ENCODE data around the gene SAMMSON. TPM values are rescaled to one million over a fixed set of nuclear protein-coding genes. Genes with fewer than 3 reads are reported as not detected.

SAMMSON gene
- total and polyA plus RNA-seq, 9 donors, result 0.04 to 0.49 (median 0.15) TPM; not detected in 4

- no peaks in the 10 kb centered on the region for H3K36me3 ChIP-seq (ENCODE audit: control insufficient read depth, insufficient read depth, low read length)
- H3K27me3 ChIP-seq (ENCODE audit: control insufficient read depth, insufficient read depth, low read length), result no peaks in the 10 kb centered on the region
- WGBS (ENCODE audit: insufficient coverage), result no CpG with 5 or more reads among the region's 5 CpGs
- peaks cover 5% of the 10 kb centered on the region for H3K9me3 ChIP-seq (replicated peaks; ENCODE audit: control insufficient read depth, low read depth, low read length)
- H3K4me3 ChIP-seq (ENCODE audit: low read length), result no peak overlapping the region
- H3K27ac ChIP-seq (ENCODE audit: low read length), result no peak overlapping the region
- no peak for DNase-seq
- no peaks in the 10 kb centered on the region for H3K4me1 ChIP-seq (ENCODE audit: control insufficient read depth, insufficient read depth, low read length)
These were observed 15.8 kb upstream of the SAMMSON start for GRCh38 chr3:69983546-69984265.

GRCh38 chr3:69985266-69985665 lies 14.3 kb upstream of the SAMMSON start:
- Histone ChIP-seq H3K36me3 (ENCODE audit: control insufficient read depth, insufficient read depth, low read length) (no peaks in the 10 kb centered on the region), H3K27me3 (ENCODE audit: control insufficient read depth, insufficient read depth, low read length) (no peaks in the 10 kb centered on the region), H3K4me3 (ENCODE audit: low read length) (no peak overlapping the region), H3K4me1 (ENCODE audit: control insufficient read depth, insufficient read depth, low read length) (no peaks in the 10 kb centered on the region), H3K27ac (ENCODE audit: low read length) (no peak overlapping the region), H3K9me3 (replicated peaks; ENCODE audit: control insufficient read depth, low read depth, low read length) (no peaks in the 10 kb centered on the region)
- DNase-seq, result no peak
- WGBS (ENCODE audit: insufficient coverage), result 81% methylated on average over 2 of the region's 4 CpGs

- H3K36me3 ChIP-seq (ENCODE audit: control insufficient read depth, insufficient read depth, low read length), result no peaks in the 10 kb centered on the region
- WGBS (ENCODE audit: insufficient coverage), result 86% methylated on average over 2 of the region's 6 CpGs
- no peak for DNase-seq
- H3K27ac ChIP-seq (ENCODE audit: low read length), result no peak overlapping the region
- no peaks in the 10 kb centered on the region for H3K4me1 ChIP-seq (ENCODE audit: control insufficient read depth, insufficient read depth, low read length)
- H3K27me3 ChIP-seq (ENCODE audit: control insufficient read depth, insufficient read depth, low read length), result no peaks in the 10 kb centered on the region
- no peaks in the 10 kb centered on the region for H3K9me3 ChIP-seq (replicated peaks; ENCODE audit: control insufficient read depth, low read depth, low read length)
- no peak overlapping the region for H3K4me3 ChIP-seq (ENCODE audit: low read length)
These were observed 13.1 kb upstream of the SAMMSON start for GRCh38 chr3:69986419-69986818.

- Histone ChIP-seq H3K27me3 (ENCODE audit: control insufficient read depth, insufficient read depth, low read length) (no peaks in the 10 kb centered on the region), H3K27ac (ENCODE audit: low read length) (no peak overlapping the region), H3K4me1 (ENCODE audit: control insufficient read depth, insufficient read depth, low read length) (peaks cover 3% of the 10 kb centered on the region), H3K9me3 (replicated peaks; ENCODE audit: control insufficient read depth, low read depth, low read length) (no peaks in the 10 kb centered on the region), H3K4me3 (ENCODE audit: low read length) (no peak overlapping the region), H3K36me3 (ENCODE audit: control insufficient read depth, insufficient read depth, low read length) (no peaks in the 10 kb centered on the region)
- DNase-seq, result no peak
- WGBS (ENCODE audit: insufficient coverage), result 50% methylated on average over 3 of the region's 6 CpGs
These were observed 11.7 kb upstream of the SAMMSON start for GRCh38 chr3:69987833-69988232.

GRCh38 chr3:69993757-69994156 lies 5.8 kb upstream of the SAMMSON start:
- Histone ChIP-seq H3K36me3 (ENCODE audit: control insufficient read depth, insufficient read depth, low read length) (no peaks in the 10 kb centered on the region), H3K27me3 (ENCODE audit: control insufficient read depth, insufficient read depth, low read length) (no peaks in the 10 kb centered on the region), H3K9me3 (replicated peaks; ENCODE audit: control insufficient read depth, low read depth, low read length) (no peaks in the 10 kb centered on the region), H3K4me3 (ENCODE audit: low read length) (no peak overlapping the region), H3K27ac (ENCODE audit: low read length) (no peak overlapping the region), H3K4me1 (ENCODE audit: control insufficient read depth, insufficient read depth, low read length) (peaks cover 8% of the 10 kb centered on the region)
- DNase-seq, result no peak
- no CpG with 5 or more reads among the region's 4 CpGs for WGBS (ENCODE audit: insufficient coverage)

GRCh38 chr3:69994919-69995318 lies 4.6 kb upstream of the SAMMSON start:
- no peaks in the 10 kb centered on the region for H3K27me3 ChIP-seq (ENCODE audit: control insufficient read depth, insufficient read depth, low read length)
- H3K36me3 ChIP-seq (ENCODE audit: control insufficient read depth, insufficient read depth, low read length), result no peaks in the 10 kb centered on the region
- peaks cover 9% of the 10 kb centered on the region for H3K4me1 ChIP-seq (ENCODE audit: control insufficient read depth, insufficient read depth, low read length)
- no peak overlapping the region for H3K27ac ChIP-seq (ENCODE audit: low read length)
- no peak overlapping the region for H3K4me3 ChIP-seq (ENCODE audit: low read length)
- H3K9me3 ChIP-seq (replicated peaks; ENCODE audit: control insufficient read depth, low read depth, low read length), result no peaks in the 10 kb centered on the region
- DNase-seq, result peak; percentile 25
- WGBS (ENCODE audit: insufficient coverage), result 70% methylated on average over 3 of the region's 3 CpGs

- Histone ChIP-seq H3K36me3 (ENCODE audit: control insufficient read depth, insufficient read depth, low read length) (no peaks in the 10 kb centered on the region), H3K9me3 (replicated peaks; ENCODE audit: control insufficient read depth, low read depth, low read length) (no peaks in the 10 kb centered on the region), H3K27ac (ENCODE audit: low read length) (peak overlapping the region; percentile 48), H3K27me3 (ENCODE audit: control insufficient read depth, insufficient read depth, low read length) (no peaks in the 10 kb centered on the region), H3K4me1 (ENCODE audit: control insufficient read depth, insufficient read depth, low read length) (peaks cover 6% of the 10 kb centered on the region), H3K4me3 (ENCODE audit: low read length) (no peak overlapping the region)
- WGBS (ENCODE audit: insufficient coverage), result no CpG with 5 or more reads among the region's 3 CpGs
- DNase-seq, result peak; percentile 88
These were observed 1.8 kb upstream of the SAMMSON start for GRCh38 chr3:69997631-69998307.

GRCh38 chr3:69998759-69999139 lies 784 bp upstream of the SAMMSON start:
- Histone ChIP-seq H3K4me1 (ENCODE audit: control insufficient read depth, insufficient read depth, low read length) (peaks cover 6% of the 10 kb centered on the region), H3K4me3 (ENCODE audit: low read length) (no peak overlapping the region), H3K9me3 (replicated peaks; ENCODE audit: control insufficient read depth, low read depth, low read length) (no peaks in the 10 kb centered on the region), H3K27me3 (ENCODE audit: control insufficient read depth, insufficient read depth, low read length) (no peaks in the 10 kb centered on the region), H3K36me3 (ENCODE audit: control insufficient read depth, insufficient read depth, low read length) (no peaks in the 10 kb centered on the region), H3K27ac (ENCODE audit: low read length) (no peak overlapping the region)
- 26% methylated on average over 3 of the region's 3 CpGs for WGBS (ENCODE audit: insufficient coverage)
- DNase-seq, result peak; percentile 13

GRCh38 chr3:70000028-70000410 lies 486 bp downstream of the SAMMSON start:
- no peak for DNase-seq
- H3K27me3 ChIP-seq (ENCODE audit: control insufficient read depth, insufficient read depth, low read length), result no peaks in the 10 kb centered on the region
- no peaks in the 10 kb centered on the region for H3K36me3 ChIP-seq (ENCODE audit: control insufficient read depth, insufficient read depth, low read length)
- no peak overlapping the region for H3K4me3 ChIP-seq (ENCODE audit: low read length)
- 91% methylated on average over 9 of the region's 15 CpGs for WGBS (ENCODE audit: insufficient coverage)
- no peaks in the 10 kb centered on the region for H3K9me3 ChIP-seq (replicated peaks; ENCODE audit: control insufficient read depth, low read depth, low read length)
- H3K27ac ChIP-seq (ENCODE audit: low read length), result no peak overlapping the region
- peaks cover 6% of the 10 kb centered on the region for H3K4me1 ChIP-seq (ENCODE audit: control insufficient read depth, insufficient read depth, low read length)

GRCh38 chr3:70000563-70001081 lies 1.1 kb downstream of the SAMMSON start:
- Histone ChIP-seq H3K27me3 (ENCODE audit: control insufficient read depth, insufficient read depth, low read length) (no peaks in the 10 kb centered on the region), H3K27ac (ENCODE audit: low read length) (no peak overlapping the region), H3K4me1 (ENCODE audit: control insufficient read depth, insufficient read depth, low read length) (peaks cover 6% of the 10 kb centered on the region), H3K36me3 (ENCODE audit: control insufficient read depth, insufficient read depth, low read length) (no peaks in the 10 kb centered on the region), H3K9me3 (replicated peaks; ENCODE audit: control insufficient read depth, low read depth, low read length) (no peaks in the 10 kb centered on the region), H3K4me3 (ENCODE audit: low read length) (no peak overlapping the region)
- WGBS (ENCODE audit: insufficient coverage), result 53% methylated on average over 2 of the region's 4 CpGs
- DNase-seq, result no peak
